Eye (tissue), 1 donor: ENCODE data around the gene USH1C.

Source experiments
- DNase-seq: peaks from one replicate; pipeline ENCODE4 v3.0.0-alpha.2; 2015

Gene USH1C

DNA sequence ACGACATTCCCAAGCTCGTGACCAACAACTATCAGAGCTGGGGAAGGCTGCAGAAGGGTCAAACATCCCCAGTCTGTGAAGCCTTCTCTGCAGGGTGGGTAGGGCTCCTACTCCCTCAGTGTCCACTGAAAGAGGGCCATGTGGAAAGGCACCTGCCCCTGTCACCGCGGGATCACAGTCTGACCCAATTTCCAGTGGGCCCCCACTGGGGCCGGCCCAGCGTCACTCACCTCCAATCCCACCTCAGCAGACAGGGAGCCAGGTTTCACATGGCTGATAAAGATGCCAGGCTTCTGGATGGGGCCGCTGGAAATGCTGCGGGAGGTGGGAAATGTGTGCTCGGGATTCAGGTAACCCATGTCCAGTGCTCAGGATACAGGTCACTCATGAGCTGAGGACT lies 20.0 kb downstream of the USH1C start:
- no peak for DNase-seq

DNA sequence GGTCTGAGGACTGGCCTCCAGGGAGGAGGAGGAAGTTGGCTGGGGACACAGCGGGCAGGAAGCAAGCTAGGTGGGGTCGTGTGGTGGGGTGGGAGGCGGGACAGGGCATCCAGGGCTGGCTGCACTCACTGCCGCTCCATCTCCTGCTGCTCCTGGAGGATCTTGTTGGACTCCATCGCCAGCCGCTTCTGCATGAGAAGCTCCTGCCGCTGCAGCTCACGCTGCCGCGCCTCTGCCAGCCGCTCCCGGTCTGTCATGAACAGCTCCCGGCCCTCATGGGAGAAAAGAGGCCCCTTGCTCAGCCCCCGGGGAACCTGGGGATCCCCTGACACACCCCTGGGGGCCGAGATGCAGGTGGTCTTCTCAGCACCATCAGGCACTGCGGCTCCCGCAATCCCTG lies 21.6 kb downstream of the USH1C start:
- DNase-seq: no peak

DNA sequence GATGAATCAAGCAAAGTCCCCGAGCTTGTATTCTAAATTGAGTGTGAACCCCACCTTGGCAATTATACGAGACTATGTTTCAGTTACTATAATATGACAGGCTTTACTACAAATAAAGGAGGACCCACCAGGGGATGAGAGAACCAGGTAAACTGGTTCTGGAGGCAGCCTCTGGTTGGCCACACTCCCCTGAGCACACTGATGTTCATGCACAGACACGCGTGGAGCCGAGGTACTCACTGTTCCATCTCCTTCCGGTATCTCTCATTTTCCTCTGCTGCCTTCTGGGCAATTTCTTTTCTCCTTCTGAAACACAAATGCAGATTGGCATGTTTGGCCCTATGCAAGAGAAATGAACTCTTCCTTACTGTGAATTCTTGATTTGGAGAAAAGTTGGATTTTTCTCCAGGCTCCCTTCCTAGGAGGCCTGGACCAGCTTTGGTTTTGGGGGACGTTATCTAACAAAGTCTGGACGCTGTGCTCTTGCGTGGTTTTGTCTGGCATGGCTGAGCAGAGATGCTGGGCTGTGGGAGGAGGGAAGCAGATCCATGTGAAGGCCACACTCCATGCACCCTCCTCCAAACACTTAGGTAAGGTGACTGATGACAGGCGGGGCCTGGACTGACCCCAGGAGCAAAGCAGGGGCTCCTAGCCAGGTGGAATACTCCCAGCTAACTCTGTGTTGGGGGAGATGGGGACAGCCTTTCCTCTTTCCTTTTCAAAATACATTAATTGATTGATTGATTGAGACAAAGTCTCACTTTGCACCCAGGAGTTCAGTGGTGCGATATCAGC lies 22.9 kb downstream of the USH1C start:
- DNase-seq: no peak

DNA sequence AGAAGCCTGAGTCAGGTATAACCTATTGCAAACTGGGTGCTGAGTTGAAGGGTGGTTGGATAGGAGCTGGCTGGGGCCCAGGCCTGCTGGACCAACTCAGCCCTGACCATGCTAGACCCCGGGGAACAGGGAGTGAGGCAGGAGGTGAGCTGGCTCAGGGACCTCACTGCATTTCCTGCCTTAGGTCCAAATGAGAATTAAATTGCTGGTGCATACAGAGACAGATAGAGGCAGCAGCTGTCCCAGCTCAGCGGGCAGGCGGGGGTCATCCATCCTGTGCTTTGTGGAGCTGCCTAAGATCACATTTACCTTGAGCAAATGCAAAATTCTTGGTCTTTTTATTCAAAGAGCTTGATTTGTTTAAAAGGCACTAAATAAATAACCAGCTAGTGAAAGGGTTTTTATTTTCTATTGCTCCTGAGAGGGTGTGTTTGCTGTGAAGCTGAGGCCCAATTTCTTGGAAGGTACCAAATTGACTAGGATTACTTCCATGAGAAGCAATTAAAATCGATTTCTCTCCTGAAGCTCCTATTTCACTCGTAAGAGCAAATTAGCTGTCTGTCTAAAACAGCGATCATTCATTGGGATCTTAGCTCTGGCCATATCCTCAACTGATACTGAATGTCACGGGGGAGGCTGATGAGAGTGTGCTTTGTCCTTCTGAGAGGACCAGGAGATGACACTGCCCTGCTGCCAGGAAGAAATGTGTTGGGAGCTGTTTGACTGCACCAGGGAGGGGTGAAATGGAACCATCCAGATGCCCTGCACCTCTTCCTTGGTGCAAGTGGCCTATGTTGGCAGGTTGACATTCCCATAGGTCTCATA lies 24.9 kb downstream of the USH1C start:
- DNase-seq: no peak

DNA sequence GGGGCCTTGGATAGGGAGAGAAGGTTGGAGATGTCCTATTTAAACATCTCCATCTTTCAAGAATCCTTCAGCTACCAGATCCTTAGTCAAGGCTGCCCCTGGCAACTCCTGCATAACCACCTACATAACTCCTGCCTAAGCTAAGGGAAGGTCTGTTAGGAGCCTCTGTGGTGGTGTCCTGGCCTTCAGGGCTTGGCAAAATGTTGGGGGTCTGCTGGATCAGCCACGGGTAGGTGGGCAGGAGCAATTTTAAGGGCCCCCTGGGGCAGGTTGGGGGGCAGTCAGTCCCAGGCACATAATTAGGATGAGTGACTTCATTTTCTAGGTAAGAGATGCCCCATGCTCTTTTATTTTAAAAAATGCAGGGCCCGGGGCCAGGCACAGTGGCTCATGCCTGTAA lies 25.9 kb downstream of the USH1C start:
- no peak for DNase-seq

DNA sequence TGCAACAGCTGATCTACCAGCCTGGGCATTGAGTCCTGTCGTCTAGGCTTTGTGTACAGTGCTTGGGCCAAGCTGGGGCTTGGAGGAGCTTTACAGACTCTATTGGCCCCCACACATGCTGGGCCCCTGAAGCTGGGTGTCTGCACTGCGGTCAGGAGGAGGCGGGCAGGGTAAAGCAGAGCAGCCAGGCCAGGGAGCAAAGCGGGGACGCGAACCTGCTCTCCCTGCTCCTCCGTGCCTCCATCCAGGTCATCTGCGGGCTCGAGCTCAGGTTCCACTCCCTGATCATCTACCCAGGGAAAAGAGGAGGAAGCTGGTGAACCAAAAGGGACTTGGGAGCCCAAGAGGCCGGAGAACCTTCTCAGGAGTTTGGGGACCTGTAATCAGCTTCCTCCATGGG lies 27.0 kb downstream of the USH1C start:
- DNase-seq: no peak

DNA sequence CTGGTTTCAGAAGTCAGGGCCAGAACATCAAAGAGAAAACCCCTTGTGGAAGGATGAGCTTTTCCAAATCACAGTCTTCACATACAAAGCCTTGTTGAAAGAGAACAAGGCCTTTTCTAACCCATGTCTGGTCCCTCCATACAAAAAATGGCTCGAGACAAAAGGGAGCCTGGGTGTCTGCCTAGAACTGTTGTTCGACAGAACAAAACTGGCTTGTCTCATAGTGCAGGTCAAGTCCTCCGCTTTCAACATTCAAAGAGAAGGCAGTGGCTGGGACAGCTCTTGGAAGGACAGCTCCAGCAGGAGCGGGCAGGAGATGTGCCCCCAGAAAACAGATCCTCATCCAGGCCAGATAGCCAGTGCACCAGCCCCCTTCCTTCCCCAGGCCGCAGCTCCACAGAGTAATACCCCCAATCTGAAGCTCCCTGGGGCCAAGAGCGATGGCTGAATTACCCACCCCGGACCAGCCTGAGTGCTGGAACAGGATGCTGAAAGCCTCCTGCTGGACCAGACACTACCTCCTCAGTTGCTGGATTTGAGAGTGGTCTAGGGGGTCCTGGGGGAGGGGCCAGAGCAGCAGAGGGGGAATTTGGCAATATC lies 27.6 kb downstream of the USH1C start:
- no peak for DNase-seq

DNA sequence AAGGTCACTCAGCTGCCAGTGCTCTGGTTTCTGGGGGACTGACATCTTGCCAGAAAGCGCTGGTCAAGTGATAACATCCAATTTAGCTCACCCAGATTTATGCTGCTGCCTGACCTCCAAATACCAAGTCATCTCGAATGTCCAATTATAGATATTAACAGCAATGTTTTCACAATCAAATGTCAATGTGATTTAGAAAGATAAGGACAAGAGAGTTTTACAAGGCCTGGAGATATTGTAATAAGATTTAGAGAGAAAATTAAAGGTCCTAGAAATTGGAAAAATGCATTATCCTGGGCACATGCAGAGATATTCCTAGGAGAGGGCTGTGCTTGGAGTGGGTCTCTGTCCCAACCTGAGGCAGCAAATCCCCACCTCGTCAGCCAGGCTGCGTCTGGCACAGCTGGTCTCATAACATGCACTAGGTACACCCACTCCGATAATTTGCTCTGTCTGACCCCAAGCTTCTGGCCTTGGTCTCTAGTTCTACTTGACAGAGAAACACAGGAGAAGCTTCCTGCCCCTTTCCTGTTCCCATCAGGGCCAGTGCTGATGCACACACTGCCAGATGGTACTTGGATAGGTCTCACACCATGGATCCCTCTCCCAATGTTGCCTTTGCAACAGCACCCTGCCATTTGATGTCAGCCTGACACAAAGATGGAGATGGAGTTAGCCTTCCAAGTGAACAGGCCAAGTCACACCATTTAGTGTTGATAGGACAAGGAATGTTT lies 28.6 kb downstream of the USH1C start:
- DNase-seq: no peak

DNA sequence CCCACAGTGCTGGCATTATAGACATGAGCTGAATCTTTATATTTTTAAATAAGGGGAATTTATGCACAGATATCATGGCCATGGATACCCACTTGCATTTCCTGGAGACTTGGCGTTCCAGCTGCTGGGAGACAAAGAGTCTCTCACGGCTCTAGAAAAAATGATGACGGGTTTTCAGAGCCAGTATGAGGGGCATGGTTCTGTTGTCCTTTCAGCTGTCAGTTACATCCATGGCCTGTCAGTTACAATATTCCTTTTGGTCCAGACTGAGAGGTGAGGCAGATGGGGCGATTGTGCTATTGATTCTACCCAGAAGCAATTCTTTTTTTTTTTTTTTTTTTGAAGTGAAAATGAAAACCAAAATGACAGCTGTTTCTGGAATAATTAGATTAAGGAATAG lies 29.7 kb downstream of the USH1C start:
- DNase-seq: peak; percentile 78

DNA sequence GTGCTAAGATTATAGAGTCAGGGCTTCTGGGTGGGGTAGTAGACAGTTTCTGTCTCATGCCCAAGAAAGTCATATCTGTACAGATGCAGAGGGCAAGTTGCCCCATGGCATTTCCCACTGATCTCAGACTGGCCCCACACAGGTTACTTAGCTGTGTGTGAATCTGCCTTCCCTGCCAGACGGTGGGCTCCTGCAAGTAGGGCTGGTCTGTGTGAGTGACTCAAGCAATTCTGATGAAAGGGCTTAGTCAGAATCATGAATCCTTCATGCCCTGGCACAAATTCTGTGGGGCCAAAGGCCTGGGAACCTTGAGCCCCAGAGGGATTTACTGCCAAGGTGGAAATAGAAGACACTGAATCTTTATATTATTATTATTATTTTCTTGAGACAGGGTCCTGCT lies 30.4 kb downstream of the USH1C start:
- DNase-seq: no peak

DNA sequence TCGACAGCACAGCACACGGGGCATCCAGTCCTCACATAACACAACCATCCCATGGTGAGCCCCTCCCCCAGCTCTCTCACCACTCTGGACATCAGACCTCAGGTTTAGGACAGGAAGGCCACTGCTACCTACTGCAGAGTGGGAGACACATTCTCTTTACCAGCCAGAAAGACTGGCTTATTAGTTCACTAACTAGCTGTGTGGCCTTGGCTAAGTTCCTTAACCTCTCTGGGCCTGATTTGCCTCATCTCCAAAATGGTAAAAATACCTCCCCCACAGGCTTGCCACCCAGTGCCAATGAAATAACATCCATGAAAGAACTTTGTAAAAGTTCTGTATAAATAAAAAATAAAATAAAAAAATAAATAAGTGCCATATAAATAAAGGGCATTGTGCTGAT lies 32.1 kb downstream of the USH1C start:
- DNase-seq: no peak

DNA sequence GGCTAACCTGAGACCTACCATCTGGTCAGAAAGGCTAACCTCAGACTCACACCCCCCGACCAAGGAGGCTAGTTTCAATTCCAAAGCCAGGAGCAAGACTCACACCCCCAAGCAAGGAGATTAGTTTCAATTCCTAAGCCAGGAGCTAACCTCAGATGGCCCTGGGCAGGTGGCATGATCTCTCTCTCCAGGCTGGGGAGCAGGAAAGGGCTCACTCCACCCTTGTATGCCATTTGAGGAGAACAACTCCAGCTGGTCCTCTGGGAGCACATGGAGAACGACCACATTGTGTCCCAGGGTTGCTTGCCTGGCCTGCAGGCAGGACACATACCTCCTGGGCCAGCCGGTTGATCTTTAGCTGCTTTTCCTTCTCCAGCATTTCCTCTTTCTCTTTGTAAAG lies 32.6 kb downstream of the USH1C start:
- no peak for DNase-seq

DNA sequence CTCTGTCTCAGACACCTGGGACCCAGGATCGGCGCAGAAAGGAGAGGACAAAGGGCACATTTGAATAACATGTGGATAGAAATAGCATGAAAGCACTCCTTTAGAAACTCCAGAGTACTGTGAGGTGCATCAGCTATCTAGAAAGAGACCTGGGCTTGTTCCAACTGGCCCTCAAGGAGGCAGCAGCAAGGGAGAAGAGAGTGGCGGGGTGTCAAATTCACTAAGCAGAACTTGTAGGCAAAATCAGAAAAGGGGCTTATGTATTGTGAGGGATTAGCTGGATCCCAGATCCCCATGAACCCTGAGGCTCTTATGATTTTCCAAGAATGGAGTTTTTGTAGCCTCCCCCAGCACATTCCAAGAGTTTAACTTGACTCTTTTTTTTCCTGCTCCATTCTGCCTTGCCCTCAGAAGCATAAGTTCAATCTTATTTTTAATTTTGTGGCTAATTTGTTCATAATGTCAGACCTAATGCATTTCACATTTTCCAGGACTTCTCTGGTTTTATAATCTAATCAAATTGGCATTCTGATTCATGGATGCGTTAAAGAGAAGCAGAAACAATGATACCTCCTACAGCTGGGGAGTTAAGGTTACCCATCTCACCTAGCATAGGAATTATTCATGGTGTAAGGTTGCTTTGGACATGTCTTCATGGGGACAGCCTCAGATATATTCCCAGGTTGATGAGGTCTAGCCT lies 33.6 kb downstream of the USH1C start:
- no peak for DNase-seq

DNA sequence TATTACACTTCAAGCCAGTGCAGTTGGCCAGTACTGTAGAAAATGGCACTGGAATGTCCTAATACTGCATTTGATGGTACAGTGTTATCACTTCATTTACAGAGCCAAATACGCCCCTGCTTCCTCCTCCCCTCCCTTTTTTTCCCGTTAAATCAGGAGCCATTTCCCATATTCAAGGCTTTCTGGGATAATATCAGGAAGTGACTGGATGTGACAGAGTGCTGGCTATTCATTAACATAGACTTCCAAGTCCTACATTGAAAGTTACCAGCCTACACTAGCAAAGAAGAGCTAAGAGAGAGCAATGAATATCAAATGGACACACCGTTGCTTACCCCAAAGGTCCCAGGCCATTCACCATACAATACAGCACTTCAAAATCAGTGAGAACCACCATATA lies 35.4 kb downstream of the USH1C start:
- no peak for DNase-seq

DNA sequence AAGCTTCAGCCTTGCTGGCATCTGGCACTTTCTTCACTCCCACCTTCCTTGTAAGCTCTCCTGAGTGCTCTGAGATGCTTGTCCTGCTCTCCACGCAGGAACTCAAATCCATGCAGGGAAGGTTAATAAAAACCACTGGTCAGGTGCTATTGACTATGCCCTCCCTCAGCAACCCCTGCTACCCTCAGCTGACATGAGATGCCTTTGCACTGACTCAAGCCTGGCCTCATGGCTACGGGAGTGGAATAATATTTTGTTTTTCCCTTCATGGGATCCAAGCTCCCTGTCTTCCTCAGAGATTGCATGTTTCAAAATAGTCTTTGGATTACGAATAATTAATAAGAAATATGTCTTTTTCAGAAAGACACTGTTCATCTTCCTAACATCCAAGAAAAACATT lies 35.9 kb downstream of the USH1C start:
- no peak for DNase-seq

DNA sequence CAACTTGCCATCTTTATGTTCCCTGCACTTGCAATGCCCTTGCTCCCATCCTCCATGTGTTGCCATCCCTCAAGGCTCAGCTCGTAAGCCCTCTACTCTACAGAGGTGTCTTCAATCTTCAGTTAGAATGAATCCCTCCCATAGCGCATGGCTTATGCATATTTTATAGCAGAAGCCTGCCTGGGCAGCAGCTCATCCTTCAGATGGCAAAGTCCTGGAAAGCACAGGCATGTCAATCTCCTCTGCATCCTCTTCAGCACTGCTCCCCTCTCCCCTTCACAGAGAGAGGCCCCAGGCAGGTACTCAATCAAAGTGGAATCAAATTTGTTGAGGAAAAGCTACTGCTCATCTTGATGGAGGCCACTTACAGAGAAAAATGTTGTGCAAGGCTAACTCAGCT lies 36.4 kb downstream of the USH1C start:
- DNase-seq: peak; percentile 44

DNA sequence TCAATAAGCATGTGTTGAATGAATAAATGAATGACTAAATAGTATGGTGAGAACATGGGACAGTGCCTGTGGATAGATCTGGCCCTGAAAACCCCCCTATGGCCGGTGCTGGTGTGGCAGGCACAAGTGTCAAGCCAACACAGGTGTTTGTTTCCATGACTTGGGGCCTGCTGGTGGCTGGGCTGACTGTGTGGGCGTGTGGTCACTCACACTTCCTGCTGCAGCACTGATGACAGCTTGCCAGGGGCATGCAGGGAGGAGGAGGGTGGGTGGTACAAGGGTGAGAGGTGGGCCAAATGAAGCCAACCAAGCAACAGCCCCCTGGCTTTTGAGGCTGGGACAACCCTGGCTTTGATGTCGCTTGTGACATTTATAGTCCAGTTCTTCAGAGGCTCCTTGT lies 37.3 kb downstream of the USH1C start:
- no peak for DNase-seq

DNA sequence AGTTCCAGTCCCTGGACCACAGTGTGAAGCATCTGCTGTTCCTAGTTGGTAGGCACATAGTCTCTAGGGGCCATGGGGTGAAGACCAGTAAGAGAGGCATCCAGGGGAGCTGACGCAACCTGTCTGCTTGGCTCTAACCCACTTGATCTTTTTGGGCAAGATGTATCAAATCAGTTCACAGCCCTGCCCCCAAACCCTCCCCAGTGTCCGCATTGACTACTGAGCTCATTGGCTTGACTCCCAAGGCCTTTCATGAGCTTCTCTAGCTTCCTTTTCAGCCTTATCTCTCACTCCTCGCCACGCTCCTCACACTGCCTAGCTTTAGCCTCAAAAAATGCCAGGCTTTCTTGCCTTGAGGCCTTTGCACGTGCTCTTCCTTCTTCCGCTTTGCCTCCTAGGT lies 37.9 kb downstream of the USH1C start:
- no peak for DNase-seq

DNA sequence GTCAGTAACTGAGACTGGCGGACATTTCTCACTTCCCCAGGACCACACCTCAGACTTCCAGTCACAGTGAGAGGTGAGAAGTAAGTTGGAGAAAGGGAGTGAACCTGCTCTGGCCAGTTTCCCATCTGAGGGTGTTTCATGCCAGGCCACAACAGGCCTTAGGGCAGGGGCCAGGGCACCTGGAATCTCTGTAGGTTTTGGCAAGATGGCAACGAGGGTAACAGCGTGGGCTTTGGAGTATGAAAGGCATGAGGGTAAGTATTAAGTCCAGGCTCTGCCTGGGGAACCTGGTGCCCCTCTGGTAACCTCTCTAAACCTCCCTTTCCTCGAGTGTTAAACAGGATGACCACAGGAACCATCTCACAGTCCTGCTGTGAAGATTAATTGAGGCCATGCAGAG lies 39.1 kb downstream of the USH1C start:
- DNase-seq: no peak

DNA sequence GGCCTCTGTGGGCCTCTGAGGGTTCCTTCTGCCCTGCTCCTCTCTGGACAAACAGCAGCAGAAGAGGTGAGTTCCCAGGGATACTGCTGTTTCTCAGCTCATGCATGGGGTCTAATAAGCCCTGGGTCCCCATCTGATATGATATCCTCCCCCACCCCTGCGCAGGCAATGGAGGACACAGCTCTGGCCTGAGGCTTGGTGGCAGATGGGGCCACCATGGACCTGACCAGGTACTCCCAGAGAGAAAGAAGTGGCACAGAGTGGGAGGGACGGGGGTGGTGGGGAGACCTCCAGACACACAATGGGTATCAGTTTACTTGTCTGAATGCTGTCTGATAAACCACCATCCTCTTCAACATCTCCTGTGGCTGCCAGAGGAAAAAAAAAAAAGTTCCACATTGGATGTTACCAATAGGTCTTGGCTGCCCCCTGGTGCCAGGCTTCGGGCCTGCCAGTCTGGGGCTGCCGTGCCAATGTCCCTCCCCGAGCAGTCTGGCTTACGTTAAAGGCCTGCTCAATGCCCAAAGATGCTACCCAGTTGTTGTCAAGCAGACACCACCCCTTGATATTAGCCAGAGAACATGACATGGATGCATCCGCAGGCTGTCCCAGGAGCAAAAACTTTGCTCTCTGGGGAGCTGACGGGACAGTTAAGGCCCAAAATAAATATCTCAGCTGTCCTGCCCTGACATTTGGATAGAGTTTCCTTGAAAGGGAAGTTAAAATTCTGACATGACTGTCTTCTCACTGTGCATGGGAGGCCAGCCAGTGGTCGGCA lies 39.7 kb downstream of the USH1C start:
- DNase-seq: peak; percentile 83

DNA sequence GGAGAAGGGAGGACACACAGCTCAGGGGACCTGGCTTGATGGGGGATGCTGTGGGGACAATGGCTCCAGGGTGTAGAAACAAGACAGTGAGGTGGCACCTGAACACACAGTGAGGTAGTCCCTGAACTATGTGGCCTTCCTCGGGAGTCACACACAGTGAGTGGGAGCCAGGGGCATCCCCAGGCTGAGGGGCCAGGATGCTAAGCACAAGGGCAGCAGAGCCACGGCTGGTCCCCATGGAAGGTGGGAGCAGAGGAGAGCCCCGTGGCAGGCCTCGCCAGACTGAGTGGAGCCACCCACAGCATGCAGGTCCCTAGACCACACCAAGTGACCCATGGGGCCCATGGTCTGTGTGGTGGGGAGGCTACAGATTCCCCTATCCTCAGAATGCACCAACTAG lies 41.6 kb downstream of the USH1C start:
- no peak for DNase-seq

DNA sequence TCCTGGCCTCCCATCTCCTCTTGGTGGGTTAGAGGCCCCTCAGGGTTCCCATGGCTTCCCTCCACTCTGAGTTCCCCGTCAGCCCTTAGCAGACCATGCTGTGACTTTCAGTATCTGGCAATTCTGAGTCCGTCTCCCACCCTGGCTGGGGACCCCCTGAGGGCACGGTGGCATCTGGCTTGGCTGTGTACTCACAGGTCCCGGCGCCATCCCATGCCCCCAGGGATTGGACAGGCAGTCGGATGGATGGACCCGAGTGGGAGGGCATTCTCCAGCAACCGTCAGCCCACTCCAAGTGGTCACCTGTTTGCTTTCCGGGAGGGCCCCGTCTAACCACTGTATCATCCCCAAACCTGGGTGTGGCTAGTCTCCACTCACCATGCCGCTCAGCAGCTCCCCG lies 43.5 kb downstream of the USH1C start:
- no peak for DNase-seq
